IMR-90 (cell line): Measurements from ENCODE around the gene CDH2. TPM values are rescaled to one million over a fixed set of nuclear protein-coding genes. Genes with fewer than 3 reads are reported as not detected.

Source experiments
- ATAC-seq: fragments of 200-7000 bp; cut with Tn5 transposase; 2 replicates; pipeline ENCODE4 v1.9.1; 2020; ENCODE audit warnings: low read depth, mild to moderate bottlenecking, moderate library complexity
- BruUV-seq: library from RNA; stranded (reverse); fragments of 400-500 nt; replicated peaks from 2 replicates; lab custom pipeline; 2021; lab: Mats Ljungman, UMichigan
- CTCF ChIA-PET: fragments of 300-600 bp; formaldehyde crosslinking; extraction: SDS; loops from one replicate; lab custom pipeline; 2021; ENCODE audit warnings: antibody characterized with exemption; lab: Yijun Ruan, JAX
- POLR2A ChIA-PET: fragments of 300-600 bp; sonication (Branson Sonifier 250); formaldehyde crosslinking; loops from one replicate; lab custom pipeline; 2022; ENCODE audit warnings: antibody characterized with exemption; ENCODE audit not compliant: unreplicated experiment; lab: Charles Lee
- DNase-seq: peaks from one replicate; pipeline ENCODE4 v3.0.0; 2013
- H2AFZ ChIP-seq: replicated peaks from 2 replicates; pipeline ENCODE3; 2013; ENCODE audit warnings: low read length, mild to moderate bottlenecking; ENCODE audit not compliant: poor library complexity
- H2AK5ac ChIP-seq: 2 replicates; pipeline ENCODE4 v1.6.1; 2013; ENCODE audit warnings: low read depth, low read length, inconsistent platforms
- H2AK9ac ChIP-seq: replicated peaks from 2 replicates; pipeline ENCODE3; 2013; ENCODE audit warnings: mild to moderate bottlenecking, low read depth, low read length, moderate library complexity; ENCODE audit not compliant: poor library complexity
- H2BK120ac ChIP-seq: 2 replicates; pipeline ENCODE4 v1.6.1; 2013; ENCODE audit warnings: low read depth, low read length, inconsistent platforms
- H2BK15ac ChIP-seq: 3 replicates; pipeline ENCODE4 v1.6.1; 2013; ENCODE audit warnings: low read depth, low read length, inconsistent platforms
- H2BK20ac ChIP-seq: 2 replicates; pipeline ENCODE4 v1.6.1; 2013; ENCODE audit warnings: low read depth, mild to moderate bottlenecking, inconsistent platforms, low read length, moderate library complexity
- H2BK5ac ChIP-seq: 2 replicates; pipeline ENCODE4 v1.6.1; 2013; ENCODE audit warnings: mild to moderate bottlenecking, low read depth, low read length, inconsistent platforms; ENCODE audit not compliant: poor library complexity, severe bottlenecking
- H3K14ac ChIP-seq: replicated peaks from 2 replicates; pipeline ENCODE4 v1.6.1; 2013; ENCODE audit warnings: low read depth, low read length, inconsistent platforms
- H3K18ac ChIP-seq: 2 replicates; pipeline ENCODE4 v1.6.1; 2013; ENCODE audit warnings: low read depth, low read length, control low read depth
- H3K23ac ChIP-seq: 2 replicates; pipeline ENCODE4 v1.6.1; 2013; ENCODE audit warnings: low read depth, low read length, inconsistent platforms
- H3K27ac ChIP-seq: 2 replicates; pipeline ENCODE4 v1.5.1; 2013; ENCODE audit warnings: mild to moderate bottlenecking, control low read depth, low read length; ENCODE audit not compliant: insufficient read depth
- H3K27me3 ChIP-seq: 2 replicates; pipeline ENCODE4 v1.6.1; 2013; ENCODE audit warnings: low read length; ENCODE audit not compliant: control insufficient read depth, insufficient read depth
- H3K36me3 ChIP-seq: 2 replicates; pipeline ENCODE4 v1.6.1; 2013; ENCODE audit warnings: low read length, mixed read lengths; ENCODE audit not compliant: control insufficient read depth, insufficient read depth
- H3K4ac ChIP-seq: 2 replicates; pipeline ENCODE4 v1.6.1; 2013; ENCODE audit warnings: low read depth, low read length, inconsistent platforms
- H3K4me1 ChIP-seq: 2 replicates; pipeline ENCODE4 v1.6.1; 2013; ENCODE audit warnings: low read length, mixed read lengths; ENCODE audit not compliant: control insufficient read depth, insufficient read depth
- H3K4me2 ChIP-seq: 2 replicates; pipeline ENCODE4 v1.6.1; 2013; ENCODE audit warnings: low read depth, mild to moderate bottlenecking, control low read depth, low read length, moderate library complexity
- H3K4me3 ChIP-seq: 2 replicates; pipeline ENCODE4 v1.5.1; 2013; ENCODE audit warnings: low read depth, mild to moderate bottlenecking, control low read depth, low read length, moderate library complexity; ENCODE audit not compliant: insufficient read depth
- H3K56ac ChIP-seq: 2 replicates; pipeline ENCODE4 v1.6.1; 2013; ENCODE audit warnings: low read length, inconsistent platforms; ENCODE audit not compliant: insufficient read depth; ENCODE audit errors: extremely low read depth
- H3K79me1 ChIP-seq, 2 experiments: 2 replicates each; pipeline ENCODE4 v1.6.1; 2013; ENCODE audit warnings: low read length in 2 of 2, inconsistent platforms in 1 of 2, low read depth in 1 of 2
- H3K9ac ChIP-seq: 2 replicates; pipeline ENCODE4 v1.6.1; 2013; ENCODE audit warnings: low read depth, low read length, control low read depth
- H3K9me1 ChIP-seq: 2 replicates; pipeline ENCODE4 v1.6.1; 2013; ENCODE audit warnings: low read length, inconsistent platforms; ENCODE audit not compliant: insufficient read depth
- H3K9me3 ChIP-seq: 2 replicates; pipeline ENCODE4 v1.6.1; 2013; ENCODE audit warnings: low read length; ENCODE audit not compliant: control insufficient read depth, insufficient read depth
- H4K20me1 ChIP-seq: 2 replicates; pipeline ENCODE4 v1.6.1; 2013; ENCODE audit warnings: low read length, inconsistent platforms; ENCODE audit not compliant: insufficient read depth
- H4K5ac ChIP-seq: 2 replicates; pipeline ENCODE4 v1.6.1; 2013; ENCODE audit warnings: mild to moderate bottlenecking, low read depth, low read length, control low read depth
- H4K8ac ChIP-seq, 2 experiments: 2 replicates each; pipeline ENCODE4 v1.6.1; 2013; ENCODE audit warnings: low read depth in 2 of 2, low read length in 2 of 2, control low read depth in 1 of 2, inconsistent platforms in 1 of 2
- H4K91ac ChIP-seq: 2 replicates; pipeline ENCODE4 v1.6.1; 2013; ENCODE audit warnings: low read depth, low read length, inconsistent platforms; ENCODE audit not compliant: insufficient read depth
- MAZ ChIP-seq: IDR thresholded peaks from 2 replicates; pipeline ENCODE4 v1.6.1; 2012; ENCODE audit warnings: low read depth, mild to moderate bottlenecking, low read length, improper control_type of control experiment, moderate library complexity, borderline replicate concordance
- RAD21 ChIP-seq: IDR thresholded peaks from 2 replicates; pipeline ENCODE4 v1.6.1; 2012; ENCODE audit warnings: low read length, improper control_type of control experiment
- WGBS, 2 experiments: methylation state at CpG; one replicate each; pipeline versions ENCODE4 v1.1.5 to v1.1.7; 2013; ENCODE audit warnings: missing lambda C conversion rate in 2 of 2; ENCODE audit not compliant: insufficient read length in 1 of 2; ENCODE audit errors: extremely low coverage in 2 of 2; 5-methylcytosine and 5-hydroxymethylcytosine counted together
- dilution Hi-C: fragments of 300-500 bp; cut with HindIII; formaldehyde crosslinking; loops from one replicate; pipeline ENCODE4 v1.14.3; 2018; ENCODE audit warnings: low sequenced_read_pairs; ENCODE audit not compliant: unreplicated experiment
- in situ Hi-C: fragments of 300-500 bp; cut with MboI; formaldehyde crosslinking; loops from 3 replicates; pipeline ENCODE4 v1.14.3; 2019; ENCODE audit warnings: low sequenced_read_pairs, inconsistent platforms, mixed read lengths
- intact Hi-C: fragments of 100-400 bp; cut with micrococcal nuclease; formaldehyde crosslinking; loops from 2 replicates; pipeline ENCODE4 v1.10.0; 2022
- polyA plus RNA-seq, 3 experiments: library from polyadenylated mRNA; depleted of rRNA; stranded (reverse); fragments of >200 nt; gene quantifications; 2 replicates each; pipeline ENCODE4 v1.2.3, GENCODE V29; 2012; ENCODE audit warnings: low replicate concordance in 1 of 3
- total RNA-seq: library from RNA; depleted of rRNA; stranded (reverse); fragments of >200 nt; gene quantifications from 2 replicates; pipeline ENCODE4 v1.2.3, GENCODE V29; 2012

The CDH2 gene
- total and polyA plus RNA-seq, 2 of the 4 experiments (the other 2 are of a cell fraction): 55.6 to 111 TPM

- Histone ChIP-seq H2BK120ac (no peak overlapping the region), H4K5ac (no peak overlapping the region; the same call in 1 of the 2 replicates), H2AK9ac (no peak overlapping the region), H3K4ac (no peak overlapping the region), H3K9me3 (no peaks in the 10 kb centered on the region), H3K14ac (no peak overlapping the region), H2BK5ac (no peak overlapping the region), H2BK20ac (no peak overlapping the region), H3K18ac (no peak overlapping the region), H3K27ac (no peak overlapping the region), H4K91ac (no peak overlapping the region), H2BK15ac (no peak overlapping the region), H2AFZ (no peak overlapping the region), H3K27me3 (no peaks in the 10 kb centered on the region), H3K4me1 (peaks cover 10% of the 10 kb centered on the region), H3K4me2 (peak overlapping the region; percentile 91), H3K79me1 (peaks cover 29 to 80% of the 10 kb centered on the region in 2 experiments; a peak in 3 of 4 replicates), H3K9ac (0 out of 2 replicates have a peak overlapping the region, but pooled peaks have one; percentile 23), H3K9me1 (peaks cover 8% of the 10 kb centered on the region; the same call in 1 of the 2 replicates), H3K36me3 (no peaks in the 10 kb centered on the region), H3K56ac (no peak overlapping the region), H4K8ac (no peak overlapping the region), H2AK5ac (no peak overlapping the region), H4K20me1 (peaks cover 16% of the 10 kb centered on the region), H3K4me3 (no peak overlapping the region; the same call in 1 of the 2 replicates), H3K23ac (0 out of 2 replicates have a peak overlapping the region, but pooled peaks have one; percentile 19)
- TF ChIP-seq RAD21 (0 out of 2 replicates have a peak, but pooled peaks have one; percentile 29), MAZ (no peak)
- ATAC-seq (peak; percentile 28; the same call in 1 of the 2 replicates), DNase-seq (peak; percentile 30)
- POLR2A ChIA-PET: no interaction called here
- intact Hi-C loops (loop anchor here (1.0 kb wide), 1 partner anchor 145 kb away; no protein-coding TSS in a partner anchor), dilution Hi-C loops (no loop called here), in situ Hi-C loops (no loop called here)
- no TSS peak for BruUV-seq
- CTCF ChIA-PET: interaction anchor here (0.6 kb wide), 1 partner anchor 602 kb away, joined by 3 read pairs; no protein-coding TSS in a partner anchor
- no CpG with 5 or more reads among the region's 4 CpGs for WGBS, 2 experiments
These were observed 18.8 kb downstream of the CDH2 start for GRCh38 chr18:28158083-28158581.
